Stimulated activated naive CD8-positive, alpha-beta T cell treated with anti-CD3 and anti-CD28 coated beads, Interleukin-15, amount 100 ng/mL, for 72 hours (primary cell): ENCODE measurements around the gene MAML2.

Experiments used
- ATAC-seq: fragments of 150-1000 bp; cut with Tn5 transposase; 2 replicates; pipeline ENCODE4 v1.10.0; 2021; ENCODE audit warnings: mild to moderate bottlenecking, moderate library complexity
- DNase-seq, 2 donors: peaks; one replicate each; pipeline ENCODE4 v3.0.0; 2021 to 2022
- H3K27ac Mint-ChIP-seq, 2 donors: one replicate each; pipeline ENCODE4 v1.8.0; 2022; ENCODE audit warnings: mild to moderate bottlenecking in 2 of 2, mixed read lengths in 2 of 2, moderate library complexity in 2 of 2
- H3K27me3 Mint-ChIP-seq: one replicate; pipeline ENCODE4 v1.8.0; 2022; ENCODE audit warnings: mixed read lengths
- H3K4me1 Mint-ChIP-seq: one replicate; pipeline ENCODE4 v1.8.0; 2022; ENCODE audit warnings: mild to moderate bottlenecking, mixed read lengths
- H3K4me3 Mint-ChIP-seq, 2 donors: one replicate each; pipeline ENCODE4 v1.8.0; 2022; ENCODE audit warnings: mild to moderate bottlenecking in 2 of 2, mixed read lengths in 2 of 2, moderate library complexity in 1 of 2
- H3K9me3 Mint-ChIP-seq, 2 donors: one replicate each; pipeline ENCODE4 v1.8.0; 2022; ENCODE audit warnings: mixed read lengths in 2 of 2

Gene MAML2

GRCh38 chr11:96013461-96014213 lies 329.4 kb downstream of the MAML2 start:
- Mint-ChIP-seq H3K27ac (peak overlapping the region; percentile 84 to 92), H3K9me3 (no peaks in the 10 kb centered on the region), H3K27me3 (no peaks in the 10 kb centered on the region), H3K4me1 (peaks cover 53% of the 10 kb centered on the region), H3K4me3 (peak overlapping the region; percentile 66)
- ATAC-seq (peak; percentile 33), DNase-seq (peak in 1 of 2 donors; percentile 41)

- Mint-ChIP-seq H3K27ac (peak overlapping the region; percentile 19 to 92), H3K27me3 (no peaks in the 10 kb centered on the region), H3K4me3 (peak overlapping the region; percentile 45 to 66), H3K9me3 (no peaks in the 10 kb centered on the region), H3K4me1 (peaks cover 53% of the 10 kb centered on the region)
- DNase-seq: peak; percentile 36 to 55
- ATAC-seq: peak; percentile 69
Observed at GRCh38 chr11:96012086-96012824, 330.7 kb downstream of the MAML2 start.

GRCh38 chr11:96010683-96011082 lies 332.3 kb downstream of the MAML2 start:
- H3K27me3 Mint-ChIP-seq: no peaks in the 10 kb centered on the region
- H3K9me3 Mint-ChIP-seq: no peaks in the 10 kb centered on the region
- peaks cover 46% of the 10 kb centered on the region for H3K4me1 Mint-ChIP-seq
- H3K4me3 Mint-ChIP-seq: no peak overlapping the region
- H3K27ac Mint-ChIP-seq: no peak overlapping the region
- DNase-seq (no peak), ATAC-seq (no peak)

GRCh38 chr11:96008161-96008720 lies 334.8 kb downstream of the MAML2 start:
- H3K27ac Mint-ChIP-seq: no peak overlapping the region
- H3K4me1 Mint-ChIP-seq: peaks cover 22% of the 10 kb centered on the region
- peaks cover 0 to under 1% of the 10 kb centered on the region in 2 donors for H3K9me3 Mint-ChIP-seq
- H3K4me3 Mint-ChIP-seq: no peak overlapping the region
- H3K27me3 Mint-ChIP-seq: no peaks in the 10 kb centered on the region
- DNase-seq (no peak), ATAC-seq (no peak)

GRCh38 chr11:96006037-96006436 lies 337.0 kb downstream of the MAML2 start:
- peaks cover 13% of the 10 kb centered on the region for H3K4me1 Mint-ChIP-seq
- H3K27me3 Mint-ChIP-seq: no peaks in the 10 kb centered on the region
- ATAC-seq: no peak
- DNase-seq: no peak
- peaks cover 14% of the 10 kb centered on the region in 2 donors for H3K9me3 Mint-ChIP-seq
- no peak overlapping the region for H3K27ac Mint-ChIP-seq
- H3K4me3 Mint-ChIP-seq: no peak overlapping the region

- ATAC-seq (no peak), DNase-seq (no peak)
- H3K27ac Mint-ChIP-seq: no peak overlapping the region
- H3K4me3 Mint-ChIP-seq: no peak overlapping the region
- peaks cover 14% of the 10 kb centered on the region in 2 donors for H3K9me3 Mint-ChIP-seq
- no peaks in the 10 kb centered on the region for H3K27me3 Mint-ChIP-seq
- H3K4me1 Mint-ChIP-seq: peaks cover 13% of the 10 kb centered on the region
Observed at GRCh38 chr11:96004862-96005261, 338.1 kb downstream of the MAML2 start.

GRCh38 chr11:96002754-96003290 lies 340.2 kb downstream of the MAML2 start:
- Mint-ChIP-seq H3K27me3 (no peaks in the 10 kb centered on the region), H3K4me3 (no peak overlapping the region), H3K9me3 (peaks cover 14% of the 10 kb centered on the region in 2 donors), H3K4me1 (peaks cover 18% of the 10 kb centered on the region), H3K27ac (no peak overlapping the region)
- ATAC-seq (no peak), DNase-seq (no peak)

- H3K27ac Mint-ChIP-seq: no peak overlapping the region
- peaks cover 19% of the 10 kb centered on the region for H3K4me1 Mint-ChIP-seq
- H3K9me3 Mint-ChIP-seq: peaks cover 14% of the 10 kb centered on the region in 2 donors
- ATAC-seq (no peak), DNase-seq (no peak)
- no peaks in the 10 kb centered on the region for H3K27me3 Mint-ChIP-seq
- no peak overlapping the region for H3K4me3 Mint-ChIP-seq
Observed at GRCh38 chr11:96002339-96002738, 340.7 kb downstream of the MAML2 start.

- DNase-seq: no peak
- ATAC-seq: no peak
- peaks cover 14% of the 10 kb centered on the region in 2 donors for H3K9me3 Mint-ChIP-seq
- H3K4me3 Mint-ChIP-seq: no peak overlapping the region
- H3K27ac Mint-ChIP-seq: no peak overlapping the region
- no peaks in the 10 kb centered on the region for H3K27me3 Mint-ChIP-seq
- H3K4me1 Mint-ChIP-seq: peaks cover 19% of the 10 kb centered on the region
Observed at GRCh38 chr11:96001037-96001436, 342.0 kb downstream of the MAML2 start.

- DNase-seq: no peak
- no peak for ATAC-seq
- peaks cover 14% of the 10 kb centered on the region in 2 donors for H3K9me3 Mint-ChIP-seq
- peaks cover 25% of the 10 kb centered on the region for H3K4me1 Mint-ChIP-seq
- H3K27ac Mint-ChIP-seq: peak overlapping the region in 1 of 2 donors; percentile 49
- H3K4me3 Mint-ChIP-seq: no peak overlapping the region
- no peaks in the 10 kb centered on the region for H3K27me3 Mint-ChIP-seq
Observed at GRCh38 chr11:95999711-96000406, 343.1 kb downstream of the MAML2 start.

GRCh38 chr11:95996621-95997235 lies 346.3 kb downstream of the MAML2 start:
- DNase-seq (no peak), ATAC-seq (no peak)
- Mint-ChIP-seq H3K4me3 (no peak overlapping the region), H3K27ac (no peak overlapping the region), H3K9me3 (no peaks in the 10 kb centered on the region), H3K4me1 (peaks cover 12% of the 10 kb centered on the region), H3K27me3 (no peaks in the 10 kb centered on the region)

GRCh38 chr11:95994329-95994728 lies 348.7 kb downstream of the MAML2 start:
- H3K4me1 Mint-ChIP-seq: peaks cover 18% of the 10 kb centered on the region

GRCh38 chr11:95993438-95994298 lies 349.3 kb downstream of the MAML2 start:
- H3K9me3 Mint-ChIP-seq: no peaks in the 10 kb centered on the region
- ATAC-seq: no peak

More at GRCh38 chr11:95994329-95994728, 348.7 kb downstream of the MAML2 start:
- no peak overlapping the region for H3K4me3 Mint-ChIP-seq
- no peak overlapping the region for H3K27ac Mint-ChIP-seq
- ATAC-seq: no peak
- DNase-seq: no peak
- no peaks in the 10 kb centered on the region for H3K27me3 Mint-ChIP-seq
- no peaks in the 10 kb centered on the region for H3K9me3 Mint-ChIP-seq

GRCh38 chr11:95991545-95991944 lies 351.4 kb downstream of the MAML2 start:
- Mint-ChIP-seq H3K9me3 (no peaks in the 10 kb centered on the region), H3K27ac (no peak overlapping the region), H3K4me1 (peaks cover 11% of the 10 kb centered on the region), H3K27me3 (no peaks in the 10 kb centered on the region), H3K4me3 (no peak overlapping the region)
- DNase-seq: no peak
- ATAC-seq: no peak

More at GRCh38 chr11:95993438-95994298, 349.3 kb downstream of the MAML2 start:
- Mint-ChIP-seq H3K4me3 (no peak overlapping the region), H3K4me1 (peaks cover 18% of the 10 kb centered on the region), H3K27me3 (no peaks in the 10 kb centered on the region), H3K27ac (no peak overlapping the region)
- DNase-seq: no peak
